ENCODE data around the gene LAPTM5.

- no peak for TF ChIP-seq CTCF (IDR thresholded peaks at IDR 0.05)
- no peak for TF ChIP-seq EP300 (IDR thresholded peaks at IDR 0.05)
- no peak for TF ChIP-seq POLR2A (IDR thresholded peaks at IDR 0.05)
These were observed 32.7 kb downstream of the LAPTM5 start for GRCh38 chr1:30724655-30725421.
